ENCODE results near the gene CLDND2. TPM values are rescaled to one million over a fixed set of nuclear protein-coding genes. Genes with fewer than 3 reads are reported as not detected.
A peak's percentile ranks its signal among the peaks of the same experiment; 100 is the strongest.

CLDND2 gene
- total RNA-seq, 1 experiment from 2014 or later = not detected

GRCh38 chr19:51331193-51331592, 37.6 kb downstream of the CLDND2 start:
- TF ChIP-seq CTCF (conservative IDR thresholded peaks at IDR 0.05) = no peak
- H3K4me1 Mint-ChIP-seq = peaks cover 4 to 18% of the 10 kb centered on the region in 2 experiments
- no CpG with 5 or more reads among the region's 3 CpGs for WGBS (ENCODE audit: extremely low coverage, insufficient read length, low lambda C conversion rate)
- H3K56ac ChIP-seq (ENCODE audit: insufficient read length, low read depth, low read length) = no peak overlapping the region
- 0 out of 5 replicates have a peak, but pooled peaks cover 0 to 4% of the 10 kb centered on the region in 2 experiments for H3K9me3 Mint-ChIP-seq
- H2BK5ac ChIP-seq (ENCODE audit: insufficient read length, low read length) = no peak overlapping the region
- no peak overlapping the region for H2AFZ ChIP-seq (ENCODE audit: low read length)
- H3K9ac ChIP-seq (ENCODE audit: extremely low read depth, insufficient read length, low read length) = no peak overlapping the region
- H4K20me1 ChIP-seq (ENCODE audit: control insufficient read depth, insufficient read depth, insufficient read length) = no peaks in the 10 kb centered on the region
- no peaks in the 10 kb centered on the region for H3K79me1 ChIP-seq (ENCODE audit: insufficient read depth, low read depth, low read length, poor library complexity, severe bottlenecking)
- H2BK12ac ChIP-seq (ENCODE audit: insufficient read length, low read depth, low read length) = no peak overlapping the region
- no peaks in the 10 kb centered on the region for H3K79me2 ChIP-seq (ENCODE audit: insufficient read depth, low read length)
- H3K23ac ChIP-seq (ENCODE audit: insufficient read length, low read depth, low read length) = no peak overlapping the region
- no peak for DNase-seq
- no peak overlapping the region for H3K27ac ChIP-seq (ENCODE audit: insufficient read length, low read depth, low read length)
- H4K5ac ChIP-seq (ENCODE audit: insufficient read length, low read depth, low read length) = no peak overlapping the region
- peaks cover 5% of the 10 kb centered on the region for H3K9me3 ChIP-seq (ENCODE audit: control insufficient read depth, low read depth, low read length)
- H2AK5ac ChIP-seq (ENCODE audit: insufficient read length, low read length) = no peak overlapping the region
- no peaks in the 10 kb centered on the region for H3K27me3 Mint-ChIP-seq (ENCODE audit: low read depth)
- H3K4me3 Mint-ChIP-seq = no peak overlapping the region
- no peak overlapping the region for H3K18ac ChIP-seq (ENCODE audit: insufficient read length, low read depth, low read length)
- H3T11ph ChIP-seq (ENCODE audit: low read length) = no peak overlapping the region
- H3K14ac ChIP-seq (ENCODE audit: insufficient read depth, low read length) = no peak overlapping the region
- H2BK15ac ChIP-seq (ENCODE audit: low read depth, low read length) = 0 out of 2 replicates have a peak overlapping the region, but pooled peaks have one; percentile 31
- peaks cover 33 to 47% (median 46%) of the 10 kb centered on the region in 3 experiments for H3K36me3 Mint-ChIP-seq (ENCODE audit: insufficient read depth in 1 of 3, low read depth in 3 of 3)
- no peak overlapping the region for H2BK120ac ChIP-seq (ENCODE audit: low read depth, low read length, poor library complexity, severe bottlenecking)
- H3K4ac ChIP-seq (ENCODE audit: low read depth, low read length) = no peak overlapping the region
- no peak overlapping the region for H3K4me2 ChIP-seq (ENCODE audit: insufficient read depth, insufficient read length, low read length)
- H3K4me1 ChIP-seq (ENCODE audit: insufficient read depth, low read length) = no peaks in the 10 kb centered on the region
- no peak overlapping the region for H3K27ac Mint-ChIP-seq
- no peaks in the 10 kb centered on the region for H3K27me3 ChIP-seq (ENCODE audit: insufficient read depth, low read length)
- H2BK20ac ChIP-seq (ENCODE audit: low read depth, low read length, poor library complexity, severe bottlenecking) = no peak overlapping the region
- no peak overlapping the region for H4K91ac ChIP-seq (ENCODE audit: insufficient read length, low read depth, low read length)
- no peak overlapping the region for H4K8ac ChIP-seq (replicated peaks; ENCODE audit: insufficient read length, low read depth, low read length)
- H3K23me2 ChIP-seq (ENCODE audit: insufficient read length, low read depth, low read length, poor library complexity, severe bottlenecking) = peaks cover 8% of the 10 kb centered on the region

Measured in H9 (cell line).